GM19239 (cell line): Measurements from ENCODE around the gene CHST11.

Source experiments
- DNase-seq: peaks from one replicate; pipeline ENCODE4 v3.0.0; 2011; ENCODE audit warnings: low spot score; ENCODE audit not compliant: insufficient read length
- FAIRE-seq: peaks from 2 replicates; lab custom pipeline; 2011; peaks lifted over from hg19 to GRCh38; lab: Jason Lieb, UNC

CHST11 gene

GRCh38 chr12:104596134-104596799, 139.5 kb downstream of the CHST11 start:
- FAIRE-seq (no peak), DNase-seq (no peak)

GRCh38 chr12:104596898-104597843, 140.4 kb downstream of the CHST11 start:
- DNase-seq (no peak), FAIRE-seq (no peak)

GRCh38 chr12:104598342-104599271, 141.9 kb downstream of the CHST11 start:
- DNase-seq (no peak), FAIRE-seq (no peak)

GRCh38 chr12:104599272-104600035, 142.7 kb downstream of the CHST11 start:
- no peak for DNase-seq
- no peak for FAIRE-seq

- no peak for FAIRE-seq
These were observed 143.4 kb downstream of the CHST11 start for GRCh38 chr12:104600036-104600712.

GRCh38 chr12:104600790-104601739, 144.3 kb downstream of the CHST11 start:
- FAIRE-seq (no peak), DNase-seq (no peak)

More at GRCh38 chr12:104600036-104600712, 143.4 kb downstream of the CHST11 start:
- no peak for DNase-seq

GRCh38 chr12:104602406-104602805, 145.7 kb downstream of the CHST11 start:
- DNase-seq (no peak), FAIRE-seq (no peak)

GRCh38 chr12:104602896-104603295, 146.1 kb downstream of the CHST11 start:
- DNase-seq (no peak), FAIRE-seq (no peak)

GRCh38 chr12:104603545-104603973, 146.8 kb downstream of the CHST11 start:
- FAIRE-seq: peak; percentile 33

GRCh38 chr12:104604070-104604994, 147.6 kb downstream of the CHST11 start:
- FAIRE-seq: peak; percentile 86
- DNase-seq: peak; percentile 56

More at GRCh38 chr12:104603545-104603973, 146.8 kb downstream of the CHST11 start:
- no peak for DNase-seq

- no peak for FAIRE-seq
- no peak for DNase-seq
These were observed 148.4 kb downstream of the CHST11 start for GRCh38 chr12:104604995-104605675.

GRCh38 chr12:104605685-104606084, 148.9 kb downstream of the CHST11 start:
- no peak for FAIRE-seq
- no peak for DNase-seq

- no peak for FAIRE-seq
- DNase-seq: no peak
These were observed 152.2 kb downstream of the CHST11 start for GRCh38 chr12:104608998-104609397.

- DNase-seq (no peak), FAIRE-seq (no peak)
These were observed 152.7 kb downstream of the CHST11 start for GRCh38 chr12:104609445-104609844.

GRCh38 chr12:104610513-104611235, 153.9 kb downstream of the CHST11 start:
- peak; percentile 14 for DNase-seq
- FAIRE-seq: no peak
